ENCODE results near the gene TBC1D9. TPM values are rescaled to one million over a fixed set of nuclear protein-coding genes. Genes with fewer than 3 reads are reported as not detected.
A peak's percentile ranks its signal among the peaks of the same experiment; 100 is the strongest.

Gene TBC1D9
- polyA plus RNA-seq, 3 donors, result 13.6 to 33.5 (median 21.0) TPM

GRCh38 chr4:140612357-140612756 lies 143.8 kb downstream of the TBC1D9 start:
- no peaks in the 10 kb centered on the region for H3K9me3 Mint-ChIP-seq
- DNase-seq, result peak in 2 of 3 donors; percentile 12 to 32
- H3K4me1 Mint-ChIP-seq, result peaks cover 9% of the 10 kb centered on the region
- H3K36me3 Mint-ChIP-seq, result no peaks in the 10 kb centered on the region
- H3K4me1 ChIP-seq (ENCODE audit: control insufficient read depth in 1 of 2, insufficient read depth in 2 of 2, low read length in 2 of 2), result peaks cover 2 to 9% of the 10 kb centered on the region in 2 donors
- no peak for TF ChIP-seq CTCF (IDR thresholded peaks at IDR 0.05)
- H3K27me3 Mint-ChIP-seq (ENCODE audit: low read depth in 3 of 3), result peaks cover 0 to under 1% (median 0%) of the 10 kb centered on the region in 3 donors
- no peak overlapping the region for H3K4me3 Mint-ChIP-seq
- H3K4me3 ChIP-seq (replicated peaks in 1 of 3; ENCODE audit: low read depth in 2 of 3, low read length in 3 of 3), result no peak overlapping the region
- no peak overlapping the region for H3K27ac ChIP-seq (ENCODE audit: low read depth in 1 of 2, low read length in 2 of 2)
- intact Hi-C loops (cut with micrococcal nuclease), result no loop called here
- no peaks in the 10 kb centered on the region for H3K36me3 ChIP-seq (replicated peaks in 1 of 2; ENCODE audit: control insufficient read depth in 1 of 2, insufficient read depth in 2 of 2, low read length in 2 of 2)
- H3K27me3 ChIP-seq (ENCODE audit: control insufficient read depth in 2 of 2, insufficient read depth in 2 of 2, low read length in 2 of 2), result no peaks in the 10 kb centered on the region
- H3K9ac ChIP-seq (ENCODE audit: insufficient read depth, low read length, poor library complexity, severe bottlenecking), result no peak overlapping the region
- H2AFZ ChIP-seq (ENCODE audit: insufficient read depth, low read depth, low read length, poor library complexity, severe bottlenecking), result no peak overlapping the region
- no peaks in the 10 kb centered on the region for H4K20me1 ChIP-seq (ENCODE audit: insufficient read depth, low read length)
- no peaks in the 10 kb centered on the region for H3K9me3 ChIP-seq (replicated peaks in 1 of 2; ENCODE audit: control insufficient read depth in 1 of 2, insufficient read depth in 1 of 2, low read length in 2 of 2)
- WGBS (ENCODE audit: insufficient coverage), result no CpG with 5 or more reads among the region's 1 CpG
- H3K4me2 ChIP-seq (replicated peaks; ENCODE audit: extremely low read depth, low read length, poor library complexity, severe bottlenecking), result no peak overlapping the region
- no peak overlapping the region for H3K27ac Mint-ChIP-seq
- no peaks in the 10 kb centered on the region for H3K79me2 ChIP-seq (ENCODE audit: insufficient read depth, low read length)

GRCh38 chr4:140611854-140612253 lies 144.3 kb downstream of the TBC1D9 start:
- DNase-seq, result no peak
- Histone ChIP-seq H4K20me1 (ENCODE audit: insufficient read depth, low read length) (no peaks in the 10 kb centered on the region), H3K9me3 (replicated peaks in 1 of 2; ENCODE audit: control insufficient read depth in 1 of 2, insufficient read depth in 1 of 2, low read length in 2 of 2) (no peaks in the 10 kb centered on the region), H3K79me2 (ENCODE audit: insufficient read depth, low read length) (no peaks in the 10 kb centered on the region), H3K36me3 (replicated peaks in 1 of 2; ENCODE audit: control insufficient read depth in 1 of 2, insufficient read depth in 2 of 2, low read length in 2 of 2) (no peaks in the 10 kb centered on the region), H2AFZ (ENCODE audit: insufficient read depth, low read depth, low read length, poor library complexity, severe bottlenecking) (no peak overlapping the region), H3K27ac (ENCODE audit: low read depth in 1 of 2, low read length in 2 of 2) (no peak overlapping the region), H3K4me2 (replicated peaks; ENCODE audit: extremely low read depth, low read length, poor library complexity, severe bottlenecking) (no peak overlapping the region), H3K4me3 (replicated peaks in 1 of 3; ENCODE audit: low read depth in 2 of 3, low read length in 3 of 3) (no peak overlapping the region), H3K27me3 (ENCODE audit: control insufficient read depth in 2 of 2, insufficient read depth in 2 of 2, low read length in 2 of 2) (no peaks in the 10 kb centered on the region), H3K9ac (ENCODE audit: insufficient read depth, low read length, poor library complexity, severe bottlenecking) (no peak overlapping the region), H3K4me1 (ENCODE audit: control insufficient read depth in 1 of 2, insufficient read depth in 2 of 2, low read length in 2 of 2) (peaks cover 2 to 9% of the 10 kb centered on the region in 2 donors)
- no peak overlapping the region for H3K4me3 Mint-ChIP-seq
- peaks cover 9% of the 10 kb centered on the region for H3K4me1 Mint-ChIP-seq
- no peaks in the 10 kb centered on the region for H3K9me3 Mint-ChIP-seq
- peaks cover 0 to 1% (median 0%) of the 10 kb centered on the region in 3 donors for H3K27me3 Mint-ChIP-seq (ENCODE audit: low read depth in 3 of 3)
- H3K27ac Mint-ChIP-seq, result no peak overlapping the region
- H3K36me3 Mint-ChIP-seq, result no peaks in the 10 kb centered on the region
- intact Hi-C loops (cut with micrococcal nuclease), result no loop called here
- TF ChIP-seq CTCF (IDR thresholded peaks at IDR 0.05), result no peak
- no CpG with 5 or more reads among the region's 3 CpGs for WGBS (ENCODE audit: insufficient coverage)

Data from CD14-positive monocyte (primary cell).